HCT116 (cell line): ENCODE measurements around the gene NEURL3. TPM values are rescaled to one million over a fixed set of nuclear protein-coding genes. Genes with fewer than 3 reads are reported as not detected.

Experiments used
- ATAC-seq: fragments of 200-7000 bp; cut with Tn5 transposase; 2 replicates; pipeline ENCODE4 v1.9.1; 2020; ENCODE audit warnings: mild to moderate bottlenecking, moderate library complexity
- BruUV-seq: library from RNA; stranded (reverse); fragments of 400-500 nt; replicated peaks from 2 replicates; lab custom pipeline; 2021; lab: Mats Ljungman, UMichigan
- CTCF ChIA-PET: fragments of 300-600 bp; sonication (Branson Sonifier 250); formaldehyde crosslinking; loops from one replicate; lab custom pipeline; 2021; ENCODE audit warnings: antibody characterized with exemption; lab: Charles Lee
- POLR2A ChIA-PET: fragments of 300-600, 350-600 bp; sonication (Branson Sonifier 250); formaldehyde crosslinking; loops from one replicate; lab custom pipeline; 2021; ENCODE audit warnings: antibody characterized with exemption; lab: Charles Lee
- RAD21 ChIA-PET, 2 experiments: fragments of 300-600 bp; sonication (Branson Sonifier 250); formaldehyde crosslinking; loops; one replicate each; lab custom pipeline; 2023; ENCODE audit warnings: low total read pairs in 2 of 2; ENCODE audit not compliant: uncharacterized antibody in 2 of 2, unreplicated experiment in 2 of 2, low non-redundant PET in 1 of 2; lab: Charles Lee
- DNase-seq: peaks from one replicate; pipeline ENCODE4 v3.0.0-alpha.2; 2010; ENCODE audit warnings: low read depth, low spot score
- H2AFZ ChIP-seq: fragments of 200-600 bp; shearing (Covaris generic), sonication (generic); 2 replicates; pipeline ENCODE4 v1.6.1; 2017; ENCODE audit warnings: low read depth, mixed run types, mixed read lengths, antibody characterized with exemption, low read length; ENCODE audit not compliant: poor library complexity, severe bottlenecking
- H3K27ac ChIP-seq: 2 replicates; pipeline ENCODE4 v1.5.1; 2012; ENCODE audit warnings: low read depth, low read length
- H3K27me3 ChIP-seq: fragments of 200-600 bp; sonication (generic); 2 replicates; pipeline ENCODE4 v1.6.1; 2016; ENCODE audit warnings: mixed run types, low read length, mixed read lengths; ENCODE audit not compliant: insufficient read depth
- H3K36me3 ChIP-seq, 2 experiments: fragments of 200-500 bp in 1 of 2; fragments of 200-600 bp in 1 of 2; sonication (Bioruptor generic) in 1 of 2; sonication (generic) in 1 of 2; 2 replicates each; pipeline versions ENCODE4 v1.5.1 to v1.6.1; 2014 to 2016; ENCODE audit warnings: low read length in 2 of 2, inconsistent platforms in 1 of 2, mixed read lengths in 1 of 2, mixed run types in 1 of 2; ENCODE audit not compliant: insufficient read depth in 2 of 2, control insufficient read depth in 1 of 2
- H3K4me1 ChIP-seq, 2 experiments: fragments of 200-600 bp in 1 of 2; sonication (generic) in 1 of 2; 2 replicates each; pipeline versions ENCODE4 v1.5.1 to v1.6.1; 2012 to 2017; ENCODE audit warnings: low read length in 2 of 2, inconsistent platforms in 1 of 2, mild to moderate bottlenecking in 1 of 2, mixed read lengths in 1 of 2, mixed run types in 1 of 2, moderate library complexity in 1 of 2; ENCODE audit not compliant: insufficient read depth in 2 of 2, control insufficient read depth in 1 of 2
- H3K4me2 ChIP-seq: fragments of 200-600 bp; sonication (generic); 2 replicates; pipeline ENCODE4 v1.6.1; 2017; ENCODE audit warnings: mixed run types, low read length, mixed read lengths
- H3K4me3 ChIP-seq, 2 experiments: fragments of 200-600 bp in 1 of 2; sonication (generic) in 1 of 2; replicated peaks in 1 of 2; 2 replicates each; pipeline ENCODE4 v1.5.1; 2011 to 2016; ENCODE audit warnings: low read length in 2 of 2, control low read depth in 1 of 2, low read depth in 1 of 2, mild to moderate bottlenecking in 1 of 2, mixed read lengths in 1 of 2, mixed run types in 1 of 2
- H3K79me2 ChIP-seq: fragments of 200-600 bp; sonication (generic); 2 replicates; pipeline ENCODE4 v1.6.1; 2017; ENCODE audit warnings: mild to moderate bottlenecking, mixed run types, low read length, moderate library complexity, mixed read lengths; ENCODE audit not compliant: insufficient read depth
- H3K9ac ChIP-seq: fragments of 200-600 bp; sonication (generic); 2 replicates; pipeline ENCODE4 v1.6.1; 2016; ENCODE audit warnings: low read length, mixed read lengths
- H3K9me2 ChIP-seq: fragments of 200-600 bp; sonication (generic), shearing (Covaris generic); 2 replicates; pipeline ENCODE4 v1.6.1; 2017; ENCODE audit warnings: mixed run types, mild to moderate bottlenecking, moderate library complexity; ENCODE audit not compliant: insufficient read depth
- H3K9me3 ChIP-seq, 2 experiments: fragments of 200-500 bp in 1 of 2; fragments of 200-600 bp in 1 of 2; sonication (Bioruptor generic) in 1 of 2; sonication (generic) in 1 of 2; 2 replicates each; pipeline ENCODE4 v1.6.1; 2014 to 2017; ENCODE audit warnings: low read length in 2 of 2, mixed read lengths in 2 of 2, inconsistent platforms in 1 of 2, low read depth in 1 of 2, mild to moderate bottlenecking in 1 of 2, mixed run types in 1 of 2, moderate library complexity in 1 of 2; ENCODE audit not compliant: control insufficient read depth in 1 of 2, insufficient read depth in 1 of 2
- H4K20me1 ChIP-seq: fragments of 200-600 bp; sonication (generic), shearing (Covaris generic); 2 replicates; pipeline ENCODE4 v1.6.1; 2017; ENCODE audit warnings: mixed run types, mild to moderate bottlenecking, moderate library complexity; ENCODE audit not compliant: insufficient read depth
- CEBPB ChIP-seq: IDR thresholded peaks from 2 replicates; pipeline ENCODE4 v1.6.1; 2012; ENCODE audit warnings: low read depth
- EGR1 ChIP-seq: IDR thresholded peaks from 2 replicates; pipeline ENCODE4 v1.6.1; 2012; ENCODE audit warnings: low read depth
- ELF1 ChIP-seq: IDR thresholded peaks from 2 replicates; pipeline ENCODE4 v1.6.1; 2012; ENCODE audit warnings: low read depth, borderline replicate concordance
- EZH2 ChIP-seq: fragments of 200-600 bp; sonication (generic); IDR thresholded peaks from 2 replicates; pipeline ENCODE4 v1.6.1; 2017; ENCODE audit warnings: antibody characterized with exemption, mixed run types
- EZH2phosphoT487 ChIP-seq: fragments of 200-600 bp; IDR thresholded peaks from 2 replicates; pipeline ENCODE4 v1.6.1; 2018; ENCODE audit warnings: antibody characterized with exemption, borderline replicate concordance
- FOSL1 ChIP-seq: IDR thresholded peaks from 2 replicates; pipeline ENCODE4 v1.6.1; 2012; ENCODE audit warnings: low read depth
- JUND ChIP-seq: IDR thresholded peaks from 2 replicates; pipeline ENCODE4 v1.6.1; 2012
- MAX ChIP-seq: IDR thresholded peaks from 2 replicates; pipeline ENCODE4 v1.6.1; 2012
- POLR2A ChIP-seq: IDR thresholded peaks from 2 replicates; pipeline ENCODE4 v1.7.0; 2011; ENCODE audit warnings: borderline replicate concordance; ENCODE audit not compliant: insufficient read depth, insufficient read length; ENCODE audit errors: extremely low read depth
- RAD21 ChIP-seq: IDR thresholded peaks from 2 replicates; pipeline ENCODE4 v1.6.1; 2012; ENCODE audit warnings: low read depth, mild to moderate bottlenecking
- SIN3A ChIP-seq: IDR thresholded peaks from 2 replicates; pipeline ENCODE4 v1.6.1; 2012; ENCODE audit warnings: low read depth
- SP1 ChIP-seq: IDR thresholded peaks from 2 replicates; pipeline ENCODE4 v1.6.1; 2012; ENCODE audit warnings: low read depth
- YY1 ChIP-seq: IDR thresholded peaks from 2 replicates; pipeline ENCODE4 v1.6.1; 2011; ENCODE audit warnings: low read length, low read depth, moderate library complexity, mild to moderate bottlenecking; ENCODE audit not compliant: insufficient replicate concordance; ENCODE audit errors: extremely low read depth
- ZFX ChIP-seq: fragments of 450-650 bp; IDR thresholded peaks from 2 replicates; pipeline ENCODE4 v1.6.1; 2017
- ZNF274 ChIP-seq: fragments of 200-500 bp; sonication (Bioruptor generic); IDR thresholded peaks from 2 replicates; pipeline ENCODE4 v1.6.1; 2014; ENCODE audit warnings: mild to moderate bottlenecking, low read depth, low read length, inconsistent platforms
- intact Hi-C: fragments of 100-400 bp; cut with micrococcal nuclease; formaldehyde crosslinking; loops from 2 replicates; pipeline ENCODE4 v1.10.0; 2022
- total RNA-seq: library from RNA; stranded (reverse); gene quantifications from one replicate; pipeline ENCODE4 v1.2.1, GENCODE V29; 2021; ENCODE audit not compliant: unreplicated experiment
- TF ChIP-seq, protein P1 (sequence below): IDR thresholded peaks from 2 replicates; pipeline ENCODE4 v1.6.1; 2012
- TF ChIP-seq, protein P2 (sequence below): IDR thresholded peaks from 2 replicates; pipeline ENCODE4 v1.6.1; 2011; ENCODE audit warnings: mild to moderate bottlenecking, low read length, moderate library complexity; ENCODE audit not compliant: insufficient replicate concordance; ENCODE audit errors: extremely low read depth
- TF ChIP-seq, protein P3 (sequence below), 3 experiments: fragments of 200-600 bp in 1 of 3; sonication (generic) in 1 of 3; IDR thresholded peaks in 2 of 3; conservative IDR thresholded peaks in 1 of 3; 2 replicates each; pipeline ENCODE4 v1.5.1; 2012 to 2017; ENCODE audit warnings: low read depth in 2 of 3, low read length in 2 of 3, antibody characterized with exemption in 1 of 3, borderline replicate concordance in 1 of 3, control low read depth in 1 of 3, mild to moderate bottlenecking in 1 of 3, mixed read lengths in 1 of 3, mixed run types in 1 of 3, moderate library complexity in 1 of 3; ENCODE audit not compliant: insufficient read depth in 1 of 3

Gene NEURL3
- total RNA-seq, 1 experiment from 2014 or later, result not detected

DNA sequence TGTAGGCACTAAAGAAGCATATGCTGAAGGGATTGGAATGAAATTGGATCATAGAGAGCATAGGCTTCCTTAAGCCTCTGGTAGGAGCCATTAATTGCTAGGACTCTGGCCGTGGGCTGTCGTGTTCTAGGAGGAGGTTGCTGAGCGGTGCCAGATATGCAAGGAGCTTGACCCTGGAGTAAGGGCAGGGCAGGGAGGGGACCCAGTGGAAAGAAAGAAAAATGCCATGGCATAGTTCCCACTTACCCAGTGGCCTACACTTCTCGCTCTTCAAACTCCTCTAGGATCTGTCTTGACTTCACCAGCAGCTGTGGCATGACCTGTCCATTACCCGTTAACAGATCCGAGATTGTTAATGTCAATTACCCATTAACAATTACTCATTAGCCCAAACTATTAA lies 53.1 kb downstream of the NEURL3 start:
- no peaks in the 10 kb centered on the region for H3K9me2 ChIP-seq

More for the DNA sequence above, 53.1 kb downstream of the NEURL3 start:
- no peaks in the 10 kb centered on the region for H4K20me1 ChIP-seq
- no peak overlapping the region for H2AFZ ChIP-seq
- no peak overlapping the region for H3K4me3 ChIP-seq
- H3K9me3 ChIP-seq, result no peaks in the 10 kb centered on the region
- no peaks in the 10 kb centered on the region for H3K36me3 ChIP-seq
- ChIA-PET CTCF (no interaction called here), POLR2A (no interaction called here), RAD21 (no interaction called here)
- no peak overlapping the region for H3K4me2 ChIP-seq
- ATAC-seq, result no peak
- H3K27me3 ChIP-seq, result no peaks in the 10 kb centered on the region
- no peak overlapping the region for H3K9ac ChIP-seq
- intact Hi-C loops, result no loop called here
- H3K27ac ChIP-seq, result no peak overlapping the region
- TF ChIP-seq POLR2A (no peak), CEBPB (no peak), YY1 (no peak), EGR1 (no peak), EZH2phosphoT487 (no peak), JUND (no peak), MAX (no peak), FOSL1 (no peak), RAD21 (no peak), SP1 (no peak), ELF1 (no peak), ZFX (no peak), ZNF274 (no peak), SIN3A (no peak), EZH2 (no peak)
- TF ChIP-seq, protein P1, sequence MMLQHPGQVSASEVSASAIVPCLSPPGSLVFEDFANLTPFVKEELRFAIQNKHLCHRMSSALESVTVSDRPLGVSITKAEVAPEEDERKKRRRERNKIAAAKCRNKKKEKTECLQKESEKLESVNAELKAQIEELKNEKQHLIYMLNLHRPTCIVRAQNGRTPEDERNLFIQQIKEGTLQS, result no peak
- TF ChIP-seq, protein P2, sequence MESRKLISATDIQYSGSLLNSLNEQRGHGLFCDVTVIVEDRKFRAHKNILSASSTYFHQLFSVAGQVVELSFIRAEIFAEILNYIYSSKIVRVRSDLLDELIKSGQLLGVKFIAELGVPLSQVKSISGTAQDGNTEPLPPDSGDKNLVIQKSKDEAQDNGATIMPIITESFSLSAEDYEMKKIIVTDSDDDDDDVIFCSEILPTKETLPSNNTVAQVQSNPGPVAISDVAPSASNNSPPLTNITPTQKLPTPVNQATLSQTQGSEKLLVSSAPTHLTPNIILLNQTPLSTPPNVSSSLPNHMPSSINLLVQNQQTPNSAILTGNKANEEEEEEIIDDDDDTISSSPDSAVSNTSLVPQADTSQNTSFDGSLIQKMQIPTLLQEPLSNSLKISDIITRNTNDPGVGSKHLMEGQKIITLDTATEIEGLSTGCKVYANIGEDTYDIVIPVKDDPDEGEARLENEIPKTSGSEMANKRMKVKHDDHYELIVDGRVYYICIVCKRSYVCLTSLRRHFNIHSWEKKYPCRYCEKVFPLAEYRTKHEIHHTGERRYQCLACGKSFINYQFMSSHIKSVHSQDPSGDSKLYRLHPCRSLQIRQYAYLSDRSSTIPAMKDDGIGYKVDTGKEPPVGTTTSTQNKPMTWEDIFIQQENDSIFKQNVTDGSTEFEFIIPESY, result no peak
- TF ChIP-seq, protein P3, sequence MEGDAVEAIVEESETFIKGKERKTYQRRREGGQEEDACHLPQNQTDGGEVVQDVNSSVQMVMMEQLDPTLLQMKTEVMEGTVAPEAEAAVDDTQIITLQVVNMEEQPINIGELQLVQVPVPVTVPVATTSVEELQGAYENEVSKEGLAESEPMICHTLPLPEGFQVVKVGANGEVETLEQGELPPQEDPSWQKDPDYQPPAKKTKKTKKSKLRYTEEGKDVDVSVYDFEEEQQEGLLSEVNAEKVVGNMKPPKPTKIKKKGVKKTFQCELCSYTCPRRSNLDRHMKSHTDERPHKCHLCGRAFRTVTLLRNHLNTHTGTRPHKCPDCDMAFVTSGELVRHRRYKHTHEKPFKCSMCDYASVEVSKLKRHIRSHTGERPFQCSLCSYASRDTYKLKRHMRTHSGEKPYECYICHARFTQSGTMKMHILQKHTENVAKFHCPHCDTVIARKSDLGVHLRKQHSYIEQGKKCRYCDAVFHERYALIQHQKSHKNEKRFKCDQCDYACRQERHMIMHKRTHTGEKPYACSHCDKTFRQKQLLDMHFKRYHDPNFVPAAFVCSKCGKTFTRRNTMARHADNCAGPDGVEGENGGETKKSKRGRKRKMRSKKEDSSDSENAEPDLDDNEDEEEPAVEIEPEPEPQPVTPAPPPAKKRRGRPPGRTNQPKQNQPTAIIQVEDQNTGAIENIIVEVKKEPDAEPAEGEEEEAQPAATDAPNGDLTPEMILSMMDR (IDR thresholded peaks at IDR 0.05 in 2 of 3, conservative IDR thresholded peaks at IDR 0.05 in 1 of 3; ENCODE audit: borderline replicate concordance in 1 of 3, insufficient read depth in 1 of 3, low read depth in 2 of 3, low read length in 2 of 3), result no peak
- no TSS peak for BruUV-seq
- H3K4me1 ChIP-seq, result peaks cover 0 to 6% of the 10 kb centered on the region in 2 experiments; a peak in 1 of 4 replicates
- DNase-seq, result no peak
- no peaks in the 10 kb centered on the region for H3K79me2 ChIP-seq
